Measurements from ENCODE around the gene FRMD5.
"Not testable (repeated sequence)": the region's sequence is repeated elsewhere in the genome, so short reads cannot be mapped to it uniquely, and the experiment has no call there.

DNA sequence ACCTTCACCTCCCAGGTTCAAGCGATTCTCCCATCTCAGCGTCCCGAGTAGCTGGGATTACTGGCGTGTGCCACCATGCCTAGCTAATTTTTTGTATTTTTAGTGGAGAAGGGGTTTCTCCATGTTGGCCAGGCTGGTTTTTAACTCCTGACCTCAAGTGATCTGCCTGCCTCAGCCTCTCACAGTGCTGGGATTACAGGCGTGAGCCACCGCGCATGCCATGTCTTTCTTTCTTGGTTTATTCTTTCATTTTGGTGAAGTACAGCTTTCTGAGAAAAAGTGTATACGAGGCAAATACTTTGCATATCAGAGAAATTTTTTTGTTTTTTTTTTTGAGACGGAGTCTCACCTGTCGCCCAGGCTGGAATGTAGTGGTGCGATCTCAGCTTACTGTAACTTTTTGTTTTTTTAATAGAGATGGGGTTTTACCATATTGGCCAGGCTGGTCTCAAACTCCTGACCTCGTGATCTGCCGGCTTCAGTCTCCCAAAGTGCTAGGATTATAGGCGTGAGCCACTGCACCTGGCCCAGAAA lies 363.5 kb downstream of the FRMD5 start:
- TF ChIP-seq, protein P1, sequence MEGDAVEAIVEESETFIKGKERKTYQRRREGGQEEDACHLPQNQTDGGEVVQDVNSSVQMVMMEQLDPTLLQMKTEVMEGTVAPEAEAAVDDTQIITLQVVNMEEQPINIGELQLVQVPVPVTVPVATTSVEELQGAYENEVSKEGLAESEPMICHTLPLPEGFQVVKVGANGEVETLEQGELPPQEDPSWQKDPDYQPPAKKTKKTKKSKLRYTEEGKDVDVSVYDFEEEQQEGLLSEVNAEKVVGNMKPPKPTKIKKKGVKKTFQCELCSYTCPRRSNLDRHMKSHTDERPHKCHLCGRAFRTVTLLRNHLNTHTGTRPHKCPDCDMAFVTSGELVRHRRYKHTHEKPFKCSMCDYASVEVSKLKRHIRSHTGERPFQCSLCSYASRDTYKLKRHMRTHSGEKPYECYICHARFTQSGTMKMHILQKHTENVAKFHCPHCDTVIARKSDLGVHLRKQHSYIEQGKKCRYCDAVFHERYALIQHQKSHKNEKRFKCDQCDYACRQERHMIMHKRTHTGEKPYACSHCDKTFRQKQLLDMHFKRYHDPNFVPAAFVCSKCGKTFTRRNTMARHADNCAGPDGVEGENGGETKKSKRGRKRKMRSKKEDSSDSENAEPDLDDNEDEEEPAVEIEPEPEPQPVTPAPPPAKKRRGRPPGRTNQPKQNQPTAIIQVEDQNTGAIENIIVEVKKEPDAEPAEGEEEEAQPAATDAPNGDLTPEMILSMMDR (IDR thresholded peaks at IDR 0.05), result not testable (repeated sequence)
- TF ChIP-seq POLR2AphosphoS5 (IDR thresholded peaks at IDR 0.05), result not testable (repeated sequence)
